Endodermal cell (in vitro differentiated cells): ENCODE results near the gene KCTD1. TPM values are rescaled to one million over a fixed set of nuclear protein-coding genes. Genes with fewer than 3 reads are reported as not detected.

Experiments
- DNase-seq: peaks from one replicate; pipeline ENCODE4 v3.0.0-alpha.2; 2017
- H3K27ac ChIP-seq: 2 replicates; pipeline ENCODE4 v1.5.1; 2013; ENCODE audit warnings: mild to moderate bottlenecking, low read depth, low read length, moderate library complexity
- H3K27me3 ChIP-seq: 2 replicates; pipeline ENCODE4 v1.6.1; 2013; ENCODE audit warnings: mild to moderate bottlenecking, low read length, moderate library complexity; ENCODE audit not compliant: insufficient read depth, control insufficient read depth, poor library complexity, severe bottlenecking
- H3K36me3 ChIP-seq: 2 replicates; pipeline ENCODE4 v1.7.0; 2013; ENCODE audit warnings: mild to moderate bottlenecking, low read length, moderate library complexity; ENCODE audit not compliant: control insufficient read depth, insufficient read depth
- H3K4me1 ChIP-seq: one replicate; pipeline ENCODE4 v1.7.0; 2013; ENCODE audit warnings: low read length; ENCODE audit not compliant: control insufficient read depth, insufficient read depth
- H3K4me3 ChIP-seq: 2 replicates; pipeline ENCODE4 v1.5.1; 2013; ENCODE audit warnings: mild to moderate bottlenecking, low read length, moderate library complexity
- H3K9ac ChIP-seq: 2 replicates; pipeline ENCODE4 v1.6.1; 2013; ENCODE audit warnings: mild to moderate bottlenecking, low read length, moderate library complexity; ENCODE audit not compliant: poor library complexity, severe bottlenecking; ENCODE audit errors: extremely low read depth
- H3K9me3 ChIP-seq: 2 replicates; pipeline ENCODE4 v1.6.1; 2013; ENCODE audit warnings: mild to moderate bottlenecking, low read length, moderate library complexity; ENCODE audit not compliant: control insufficient read depth
- H3K27ac Mint-ChIP-seq: 2 replicates; pipeline ENCODE4 v1.8.0; 2020; ENCODE audit warnings: mixed read lengths
- H3K27me3 Mint-ChIP-seq: 2 replicates; pipeline ENCODE4 v1.8.0; 2021; ENCODE audit warnings: mild to moderate bottlenecking, mixed read lengths; ENCODE audit not compliant: insufficient read depth
- H3K36me3 Mint-ChIP-seq: 2 replicates; pipeline ENCODE4 v1.8.0; 2020; ENCODE audit warnings: low read depth, mixed read lengths
- H3K4me1 Mint-ChIP-seq: 2 replicates; pipeline ENCODE4 v1.8.0; 2020; ENCODE audit warnings: mixed read lengths
- H3K4me3 Mint-ChIP-seq: 2 replicates; pipeline ENCODE4 v1.8.0; 2020; ENCODE audit warnings: mild to moderate bottlenecking, moderate library complexity, mixed read lengths
- H3K9me3 Mint-ChIP-seq: 2 replicates; pipeline ENCODE4 v1.8.0; 2020; ENCODE audit warnings: mild to moderate bottlenecking, mixed read lengths
- WGBS, 2 experiments: methylation state at CpG; one replicate each; pipeline versions ENCODE4 v1.1.5 to v1.1.7; 2013; ENCODE audit warnings: missing lambda C conversion rate in 2 of 2, mixed read lengths in 1 of 2; ENCODE audit not compliant: insufficient coverage in 1 of 2, insufficient read length in 1 of 2; 5-methylcytosine and 5-hydroxymethylcytosine counted together
- total RNA-seq, 2 donors: library from RNA; stranded (reverse); fragmentation: NEBNext Ultra II Directional in 1 of 2; extraction: Animal tissue kit (Norgen Biotek cat#: 25700) in 1 of 2; gene quantifications; 2 replicates in 1 of 2; 3 replicates in 1 of 2; pipeline ENCODE4 v1.2.1, GENCODE V29; 2021
- TF ChIP-seq, protein P1 (sequence below): fragments of 200-600 bp; sonication (generic); conservative IDR thresholded peaks from 2 replicates; pipeline ENCODE4 v1.5.0; 2021; ENCODE audit warnings: antibody characterized with exemption, mild to moderate bottlenecking

The KCTD1 gene
- total RNA-seq, 2 donors from 2014 or later, result 6.8 to 7.3 TPM

DNA sequence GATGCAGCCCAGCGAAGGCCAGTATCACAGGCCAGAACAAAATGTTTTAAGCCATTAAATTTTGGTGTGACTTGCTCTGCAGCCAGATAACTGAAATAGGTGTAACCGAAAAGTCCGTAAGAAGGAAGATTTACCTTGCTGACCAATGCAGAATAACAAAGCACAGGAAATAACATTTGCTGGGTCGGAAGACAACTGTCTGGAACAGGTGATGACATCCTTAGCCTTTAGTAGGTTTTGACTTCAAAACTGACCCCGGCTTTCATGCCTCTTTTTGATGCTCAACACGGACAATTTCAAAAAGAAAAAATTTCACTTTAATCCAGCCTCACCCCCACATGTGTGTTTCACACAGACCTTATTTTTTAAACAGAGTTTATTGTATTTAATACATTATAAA lies 93.7 kb downstream of the KCTD1 start:
- peaks cover 5% of the 10 kb centered on the region for H3K36me3 Mint-ChIP-seq
- peaks cover 15% of the 10 kb centered on the region for H3K27me3 ChIP-seq
- H3K27ac ChIP-seq, result no peak overlapping the region
- H3K4me1 ChIP-seq, result no peaks in the 10 kb centered on the region
- H3K9ac ChIP-seq, result no peak overlapping the region
- no peaks in the 10 kb centered on the region for H3K9me3 Mint-ChIP-seq
- H3K9me3 ChIP-seq, result no peaks in the 10 kb centered on the region
- WGBS, 2 experiments, result 88 to 94% methylated on average over 6 of the region's 6 CpGs
- H3K27ac Mint-ChIP-seq, result no peak overlapping the region
- H3K4me3 Mint-ChIP-seq, result no peak overlapping the region
- DNase-seq, result no peak
- TF ChIP-seq, protein P1, sequence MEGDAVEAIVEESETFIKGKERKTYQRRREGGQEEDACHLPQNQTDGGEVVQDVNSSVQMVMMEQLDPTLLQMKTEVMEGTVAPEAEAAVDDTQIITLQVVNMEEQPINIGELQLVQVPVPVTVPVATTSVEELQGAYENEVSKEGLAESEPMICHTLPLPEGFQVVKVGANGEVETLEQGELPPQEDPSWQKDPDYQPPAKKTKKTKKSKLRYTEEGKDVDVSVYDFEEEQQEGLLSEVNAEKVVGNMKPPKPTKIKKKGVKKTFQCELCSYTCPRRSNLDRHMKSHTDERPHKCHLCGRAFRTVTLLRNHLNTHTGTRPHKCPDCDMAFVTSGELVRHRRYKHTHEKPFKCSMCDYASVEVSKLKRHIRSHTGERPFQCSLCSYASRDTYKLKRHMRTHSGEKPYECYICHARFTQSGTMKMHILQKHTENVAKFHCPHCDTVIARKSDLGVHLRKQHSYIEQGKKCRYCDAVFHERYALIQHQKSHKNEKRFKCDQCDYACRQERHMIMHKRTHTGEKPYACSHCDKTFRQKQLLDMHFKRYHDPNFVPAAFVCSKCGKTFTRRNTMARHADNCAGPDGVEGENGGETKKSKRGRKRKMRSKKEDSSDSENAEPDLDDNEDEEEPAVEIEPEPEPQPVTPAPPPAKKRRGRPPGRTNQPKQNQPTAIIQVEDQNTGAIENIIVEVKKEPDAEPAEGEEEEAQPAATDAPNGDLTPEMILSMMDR, result no peak
- peaks cover 17% of the 10 kb centered on the region for H3K27me3 Mint-ChIP-seq
- peaks cover 9% of the 10 kb centered on the region for H3K4me1 Mint-ChIP-seq
- no peak overlapping the region for H3K4me3 ChIP-seq
- no peaks in the 10 kb centered on the region for H3K36me3 ChIP-seq

DNA sequence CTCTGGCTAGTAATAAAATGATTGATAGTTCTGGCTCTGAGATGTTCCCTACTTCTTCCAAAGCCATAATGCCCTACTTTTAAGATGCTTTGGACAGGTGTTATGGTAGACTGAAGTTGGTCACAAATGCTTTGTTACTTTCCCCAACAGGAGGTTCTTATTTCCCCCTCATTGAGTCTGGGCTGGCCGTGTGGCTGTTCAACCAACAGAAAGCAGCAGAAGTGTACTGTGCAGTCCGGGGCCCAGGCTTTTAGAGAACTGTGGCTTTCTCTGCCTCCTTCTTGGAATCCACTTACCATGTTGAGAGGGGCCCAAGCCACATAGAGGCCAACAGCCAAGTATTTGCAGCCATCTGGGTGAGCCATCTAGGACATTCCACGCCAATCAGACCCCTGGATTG lies 94.2 kb downstream of the KCTD1 start:
- Histone ChIP-seq H3K27me3 (peaks cover 11% of the 10 kb centered on the region), H3K4me3 (no peak overlapping the region), H3K36me3 (no peaks in the 10 kb centered on the region), H3K27ac (no peak overlapping the region), H3K9ac (no peak overlapping the region), H3K4me1 (no peaks in the 10 kb centered on the region), H3K9me3 (no peaks in the 10 kb centered on the region)
- 87 to 95% methylated on average over 3 of the region's 3 CpGs for WGBS, 2 experiments
- DNase-seq, result no peak
- Mint-ChIP-seq H3K4me3 (no peak overlapping the region), H3K9me3 (no peaks in the 10 kb centered on the region), H3K27ac (no peak overlapping the region), H3K36me3 (peaks cover under 1% of the 10 kb centered on the region), H3K27me3 (peaks cover 12% of the 10 kb centered on the region), H3K4me1 (peaks cover 9% of the 10 kb centered on the region)
- TF ChIP-seq, protein P1, result no peak

GRCh38 chr18:26453386-26453901 lies 94.9 kb downstream of the KCTD1 start:
- no peak for DNase-seq
- 89 to 100% methylated on average over 1 to 4 of the region's 4 CpGs for WGBS, 2 experiments
- H3K27ac Mint-ChIP-seq, result no peak overlapping the region
- H3K27ac ChIP-seq, result no peak overlapping the region
- no peaks in the 10 kb centered on the region for H3K9me3 Mint-ChIP-seq
- H3K4me1 Mint-ChIP-seq, result peaks cover 14% of the 10 kb centered on the region
- no peak overlapping the region for H3K4me3 ChIP-seq
- H3K27me3 ChIP-seq, result peaks cover 3% of the 10 kb centered on the region
- H3K9me3 ChIP-seq, result no peaks in the 10 kb centered on the region
- H3K36me3 Mint-ChIP-seq, result no peaks in the 10 kb centered on the region
- H3K9ac ChIP-seq, result no peak overlapping the region
- TF ChIP-seq, protein P1, result no peak
- no peak overlapping the region for H3K4me3 Mint-ChIP-seq
- peaks cover 5% of the 10 kb centered on the region for H3K27me3 Mint-ChIP-seq
- H3K36me3 ChIP-seq, result no peaks in the 10 kb centered on the region
- H3K4me1 ChIP-seq, result no peaks in the 10 kb centered on the region
